ENCODE data around the gene SSBP1. TPM values are rescaled to one million over a fixed set of nuclear protein-coding genes. Genes with fewer than 3 reads are reported as not detected.

The SSBP1 gene
- total and polyA plus RNA-seq, 2 experiments from 2014 or later: 283 to 1,006 TPM

DNA sequence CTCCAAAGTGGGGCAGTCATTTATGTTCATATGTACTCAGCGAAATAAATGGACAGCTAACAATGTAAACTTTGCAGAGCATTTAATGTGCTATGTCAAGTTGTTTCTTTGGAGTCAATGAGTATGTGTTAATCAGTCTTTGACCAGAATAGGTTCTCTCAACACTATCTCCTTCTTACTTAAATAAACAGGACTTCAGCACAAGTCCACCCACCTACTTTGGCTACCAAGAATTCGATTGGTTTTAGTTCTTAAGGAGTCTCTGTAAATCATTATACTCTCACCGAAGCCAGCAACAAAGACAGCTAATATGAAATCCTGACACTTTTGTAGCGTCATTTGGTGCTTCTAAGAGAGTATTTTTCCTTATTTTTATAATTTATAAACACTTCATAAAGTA, 23.1 kb upstream of the SSBP1 start:
- Histone ChIP-seq H3F3A (replicated peaks; ENCODE audit: low read depth) (no peaks in the 10 kb centered on the region), H3K27me3 (ENCODE audit: insufficient read depth) (no peaks in the 10 kb centered on the region), H3K9me2 (ENCODE audit: insufficient read depth) (no peaks in the 10 kb centered on the region), H3K79me2 (replicated peaks; ENCODE audit: insufficient read depth) (no peaks in the 10 kb centered on the region), H3K4me2 (no peak overlapping the region), H3K36me3 (ENCODE audit: insufficient read depth) (no peaks in the 10 kb centered on the region), H3K4me1 (ENCODE audit: insufficient read depth) (peaks cover 39% of the 10 kb centered on the region), H2AFZ (no peak overlapping the region), H4K20me1 (replicated peaks; ENCODE audit: insufficient read depth) (no peaks in the 10 kb centered on the region), H3K27ac (ENCODE audit: low read depth) (no peak overlapping the region), H3K4me3 (no peak overlapping the region)
- no peak for TF ChIP-seq POLR2AphosphoS5 (IDR thresholded peaks at IDR 0.05; ENCODE audit: low read depth)
- TF ChIP-seq, protein P1, sequence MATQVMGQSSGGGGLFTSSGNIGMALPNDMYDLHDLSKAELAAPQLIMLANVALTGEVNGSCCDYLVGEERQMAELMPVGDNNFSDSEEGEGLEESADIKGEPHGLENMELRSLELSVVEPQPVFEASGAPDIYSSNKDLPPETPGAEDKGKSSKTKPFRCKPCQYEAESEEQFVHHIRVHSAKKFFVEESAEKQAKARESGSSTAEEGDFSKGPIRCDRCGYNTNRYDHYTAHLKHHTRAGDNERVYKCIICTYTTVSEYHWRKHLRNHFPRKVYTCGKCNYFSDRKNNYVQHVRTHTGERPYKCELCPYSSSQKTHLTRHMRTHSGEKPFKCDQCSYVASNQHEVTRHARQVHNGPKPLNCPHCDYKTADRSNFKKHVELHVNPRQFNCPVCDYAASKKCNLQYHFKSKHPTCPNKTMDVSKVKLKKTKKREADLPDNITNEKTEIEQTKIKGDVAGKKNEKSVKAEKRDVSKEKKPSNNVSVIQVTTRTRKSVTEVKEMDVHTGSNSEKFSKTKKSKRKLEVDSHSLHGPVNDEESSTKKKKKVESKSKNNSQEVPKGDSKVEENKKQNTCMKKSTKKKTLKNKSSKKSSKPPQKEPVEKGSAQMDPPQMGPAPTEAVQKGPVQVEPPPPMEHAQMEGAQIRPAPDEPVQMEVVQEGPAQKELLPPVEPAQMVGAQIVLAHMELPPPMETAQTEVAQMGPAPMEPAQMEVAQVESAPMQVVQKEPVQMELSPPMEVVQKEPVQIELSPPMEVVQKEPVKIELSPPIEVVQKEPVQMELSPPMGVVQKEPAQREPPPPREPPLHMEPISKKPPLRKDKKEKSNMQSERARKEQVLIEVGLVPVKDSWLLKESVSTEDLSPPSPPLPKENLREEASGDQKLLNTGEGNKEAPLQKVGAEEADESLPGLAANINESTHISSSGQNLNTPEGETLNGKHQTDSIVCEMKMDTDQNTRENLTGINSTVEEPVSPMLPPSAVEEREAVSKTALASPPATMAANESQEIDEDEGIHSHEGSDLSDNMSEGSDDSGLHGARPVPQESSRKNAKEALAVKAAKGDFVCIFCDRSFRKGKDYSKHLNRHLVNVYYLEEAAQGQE (IDR thresholded peaks at IDR 0.05; ENCODE audit: unreplicated experiment): no peak
- no peak for TF ChIP-seq JUNB (IDR thresholded peaks at IDR 0.05; ENCODE audit: unreplicated experiment)
- TF ChIP-seq STAT1 (IDR thresholded peaks at IDR 0.05; ENCODE audit: unreplicated experiment): no peak
- no peak for TF ChIP-seq ZNF114 (CRISPR knock-in tag; IDR thresholded peaks at IDR 0.05)
- TF ChIP-seq, protein P2, sequence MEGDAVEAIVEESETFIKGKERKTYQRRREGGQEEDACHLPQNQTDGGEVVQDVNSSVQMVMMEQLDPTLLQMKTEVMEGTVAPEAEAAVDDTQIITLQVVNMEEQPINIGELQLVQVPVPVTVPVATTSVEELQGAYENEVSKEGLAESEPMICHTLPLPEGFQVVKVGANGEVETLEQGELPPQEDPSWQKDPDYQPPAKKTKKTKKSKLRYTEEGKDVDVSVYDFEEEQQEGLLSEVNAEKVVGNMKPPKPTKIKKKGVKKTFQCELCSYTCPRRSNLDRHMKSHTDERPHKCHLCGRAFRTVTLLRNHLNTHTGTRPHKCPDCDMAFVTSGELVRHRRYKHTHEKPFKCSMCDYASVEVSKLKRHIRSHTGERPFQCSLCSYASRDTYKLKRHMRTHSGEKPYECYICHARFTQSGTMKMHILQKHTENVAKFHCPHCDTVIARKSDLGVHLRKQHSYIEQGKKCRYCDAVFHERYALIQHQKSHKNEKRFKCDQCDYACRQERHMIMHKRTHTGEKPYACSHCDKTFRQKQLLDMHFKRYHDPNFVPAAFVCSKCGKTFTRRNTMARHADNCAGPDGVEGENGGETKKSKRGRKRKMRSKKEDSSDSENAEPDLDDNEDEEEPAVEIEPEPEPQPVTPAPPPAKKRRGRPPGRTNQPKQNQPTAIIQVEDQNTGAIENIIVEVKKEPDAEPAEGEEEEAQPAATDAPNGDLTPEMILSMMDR (conservative IDR thresholded peaks at IDR 0.05; ENCODE audit: low read depth in 2 of 2): no peak
- TF ChIP-seq EZH2 (IDR thresholded peaks at IDR 0.05; ENCODE audit: low read depth, unreplicated experiment): no peak
- H3K36me3 Mint-ChIP-seq (ENCODE audit: low read depth): no peaks in the 10 kb centered on the region
- no peak for ATAC-seq
- no peak overlapping the region for H3K4me3 Mint-ChIP-seq
- no peak overlapping the region for H3K27ac Mint-ChIP-seq
- DNase-seq (ENCODE audit: low spot score): no peak
- peaks cover 7% of the 10 kb centered on the region for H3K27me3 Mint-ChIP-seq (ENCODE audit: insufficient read depth, low read depth, poor library complexity)
- H3K9me3 Mint-ChIP-seq: no peaks in the 10 kb centered on the region
- peaks cover 54% of the 10 kb centered on the region for H3K4me1 Mint-ChIP-seq

DNA sequence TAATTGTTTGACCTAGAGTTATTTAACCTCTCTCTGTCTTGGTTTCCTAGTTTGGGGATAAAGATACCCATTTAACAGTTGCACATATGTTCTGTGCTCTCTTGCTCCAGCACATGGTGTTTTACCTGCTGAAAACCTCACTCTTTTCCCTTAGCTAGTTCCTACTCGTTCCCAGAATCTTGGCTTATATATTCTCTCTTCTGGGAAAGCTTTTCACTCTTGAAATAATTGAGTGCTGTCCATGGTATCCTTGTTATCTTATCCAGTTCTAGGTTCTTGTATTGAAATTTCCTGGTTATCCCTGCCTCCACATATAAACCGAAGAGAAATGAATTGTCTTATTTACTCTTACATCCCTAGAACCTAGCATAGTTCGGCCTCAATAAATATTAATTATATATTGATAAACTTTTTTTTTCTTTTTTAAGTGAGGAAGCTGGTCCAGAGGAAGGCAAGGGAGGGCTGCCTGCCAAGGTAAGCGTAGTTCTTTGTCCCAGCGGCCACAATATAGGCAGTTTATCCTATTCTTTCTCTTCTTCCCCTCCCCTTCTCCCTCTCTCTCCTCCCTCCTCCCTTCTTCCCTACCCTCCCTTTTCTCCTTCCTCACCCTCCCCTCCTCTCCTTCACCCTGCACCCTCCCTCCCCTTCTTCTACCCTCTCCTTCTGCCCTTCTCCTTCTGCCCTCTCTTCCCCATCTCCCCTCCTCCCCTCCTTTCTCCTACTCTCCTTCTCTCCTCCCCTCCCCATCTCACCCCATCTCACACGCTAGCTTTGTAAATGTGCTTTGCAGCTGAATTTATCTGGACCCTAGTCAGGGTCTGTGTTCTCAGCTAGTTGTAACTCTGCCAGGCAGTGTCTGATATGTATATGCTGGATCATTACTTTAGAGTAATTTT, 22.1 kb upstream of the SSBP1 start:
- no peak overlapping the region for H3K27ac ChIP-seq (ENCODE audit: low read depth)
- no peaks in the 10 kb centered on the region for H3K27me3 Mint-ChIP-seq (ENCODE audit: insufficient read depth, low read depth, poor library complexity)
- no peaks in the 10 kb centered on the region for H3K36me3 ChIP-seq (ENCODE audit: insufficient read depth)
- no peaks in the 10 kb centered on the region for H3K36me3 Mint-ChIP-seq (ENCODE audit: low read depth)
- peak; percentile 86 for ATAC-seq
- H3K27ac Mint-ChIP-seq: no peak overlapping the region
- H3K27me3 ChIP-seq (ENCODE audit: insufficient read depth): no peaks in the 10 kb centered on the region
- peak overlapping the region; percentile 39 for H3K4me3 ChIP-seq
- no peaks in the 10 kb centered on the region for H3K9me2 ChIP-seq (ENCODE audit: insufficient read depth)
- no peaks in the 10 kb centered on the region for H3F3A ChIP-seq (replicated peaks; ENCODE audit: low read depth)
- H3K4me2 ChIP-seq: peak overlapping the region; percentile 73
- H3K4me1 Mint-ChIP-seq: peaks cover 44% of the 10 kb centered on the region
- no peaks in the 10 kb centered on the region for H3K9me3 Mint-ChIP-seq
- H4K20me1 ChIP-seq (replicated peaks; ENCODE audit: insufficient read depth): no peaks in the 10 kb centered on the region
- H3K4me3 Mint-ChIP-seq: peak overlapping the region; percentile 38; the same call in 1 of the 3 replicates
- peak; percentile 47 for DNase-seq (ENCODE audit: low spot score)
- no peak overlapping the region for H2AFZ ChIP-seq
- H3K4me1 ChIP-seq (ENCODE audit: insufficient read depth): peaks cover 32% of the 10 kb centered on the region
- no peaks in the 10 kb centered on the region for H3K79me2 ChIP-seq (replicated peaks; ENCODE audit: insufficient read depth)
- no peak for TF ChIP-seq JUNB (IDR thresholded peaks at IDR 0.05; ENCODE audit: unreplicated experiment)
- TF ChIP-seq, protein P3, sequence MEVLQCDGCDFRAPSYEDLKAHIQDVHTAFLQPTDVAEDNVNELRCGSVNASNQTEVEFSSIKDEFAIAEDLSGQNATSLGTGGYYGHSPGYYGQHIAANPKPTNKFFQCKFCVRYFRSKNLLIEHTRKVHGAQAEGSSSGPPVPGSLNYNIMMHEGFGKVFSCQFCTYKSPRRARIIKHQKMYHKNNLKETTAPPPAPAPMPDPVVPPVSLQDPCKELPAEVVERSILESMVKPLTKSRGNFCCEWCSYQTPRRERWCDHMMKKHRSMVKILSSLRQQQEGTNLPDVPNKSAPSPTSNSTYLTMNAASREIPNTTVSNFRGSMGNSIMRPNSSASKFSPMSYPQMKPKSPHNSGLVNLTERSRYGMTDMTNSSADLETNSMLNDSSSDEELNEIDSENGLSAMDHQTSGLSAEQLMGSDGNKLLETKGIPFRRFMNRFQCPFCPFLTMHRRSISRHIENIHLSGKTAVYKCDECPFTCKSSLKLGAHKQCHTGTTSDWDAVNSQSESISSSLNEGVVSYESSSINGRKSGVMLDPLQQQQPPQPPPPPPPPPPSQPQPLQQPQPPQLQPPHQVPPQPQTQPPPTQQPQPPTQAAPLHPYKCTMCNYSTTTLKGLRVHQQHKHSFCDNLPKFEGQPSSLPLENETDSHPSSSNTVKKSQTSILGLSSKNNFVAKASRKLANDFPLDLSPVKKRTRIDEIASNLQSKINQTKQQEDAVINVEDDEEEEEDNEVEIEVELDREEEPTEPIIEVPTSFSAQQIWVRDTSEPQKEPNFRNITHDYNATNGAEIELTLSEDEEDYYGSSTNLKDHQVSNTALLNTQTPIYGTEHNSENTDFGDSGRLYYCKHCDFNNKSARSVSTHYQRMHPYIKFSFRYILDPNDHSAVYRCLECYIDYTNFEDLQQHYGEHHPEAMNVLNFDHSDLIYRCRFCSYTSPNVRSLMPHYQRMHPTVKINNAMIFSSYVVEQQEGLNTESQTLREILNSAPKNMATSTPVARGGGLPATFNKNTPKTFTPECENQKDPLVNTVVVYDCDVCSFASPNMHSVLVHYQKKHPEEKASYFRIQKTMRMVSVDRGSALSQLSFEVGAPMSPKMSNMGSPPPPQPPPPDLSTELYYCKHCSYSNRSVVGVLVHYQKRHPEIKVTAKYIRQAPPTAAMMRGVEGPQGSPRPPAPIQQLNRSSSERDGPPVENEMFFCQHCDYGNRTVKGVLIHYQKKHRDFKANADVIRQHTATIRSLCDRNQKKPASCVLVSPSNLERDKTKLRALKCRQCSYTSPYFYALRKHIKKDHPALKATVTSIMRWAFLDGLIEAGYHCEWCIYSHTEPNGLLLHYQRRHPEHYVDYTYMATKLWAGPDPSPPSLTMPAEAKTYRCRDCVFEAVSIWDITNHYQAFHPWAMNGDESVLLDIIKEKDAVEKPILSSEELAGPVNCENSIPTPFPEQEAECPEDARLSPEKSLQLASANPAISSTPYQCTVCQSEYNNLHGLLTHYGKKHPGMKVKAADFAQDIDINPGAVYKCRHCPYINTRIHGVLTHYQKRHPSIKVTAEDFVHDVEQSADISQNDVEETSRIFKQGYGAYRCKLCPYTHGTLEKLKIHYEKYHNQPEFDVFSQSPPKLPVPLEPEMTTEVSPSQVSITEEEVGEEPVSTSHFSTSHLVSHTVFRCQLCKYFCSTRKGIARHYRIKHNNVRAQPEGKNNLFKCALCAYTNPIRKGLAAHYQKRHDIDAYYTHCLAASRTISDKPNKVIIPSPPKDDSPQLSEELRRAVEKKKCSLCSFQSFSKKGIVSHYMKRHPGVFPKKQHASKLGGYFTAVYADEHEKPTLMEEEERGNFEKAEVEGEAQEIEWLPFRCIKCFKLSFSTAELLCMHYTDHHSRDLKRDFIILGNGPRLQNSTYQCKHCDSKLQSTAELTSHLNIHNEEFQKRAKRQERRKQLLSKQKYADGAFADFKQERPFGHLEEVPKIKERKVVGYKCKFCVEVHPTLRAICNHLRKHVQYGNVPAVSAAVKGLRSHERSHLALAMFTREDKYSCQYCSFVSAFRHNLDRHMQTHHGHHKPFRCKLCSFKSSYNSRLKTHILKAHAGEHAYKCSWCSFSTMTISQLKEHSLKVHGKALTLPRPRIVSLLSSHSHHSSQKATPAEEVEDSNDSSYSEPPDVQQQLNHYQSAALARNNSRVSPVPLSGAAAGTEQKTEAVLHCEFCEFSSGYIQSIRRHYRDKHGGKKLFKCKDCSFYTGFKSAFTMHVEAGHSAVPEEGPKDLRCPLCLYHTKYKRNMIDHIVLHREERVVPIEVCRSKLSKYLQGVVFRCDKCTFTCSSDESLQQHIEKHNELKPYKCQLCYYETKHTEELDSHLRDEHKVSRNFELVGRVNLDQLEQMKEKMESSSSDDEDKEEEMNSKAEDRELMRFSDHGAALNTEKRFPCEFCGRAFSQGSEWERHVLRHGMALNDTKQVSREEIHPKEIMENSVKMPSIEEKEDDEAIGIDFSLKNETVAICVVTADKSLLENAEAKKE (CRISPR knock-in tag; IDR thresholded peaks at IDR 0.05): no peak
